ENCODE data around the gene BPIFB2.
"Not testable (repeated sequence)": the region's sequence is repeated elsewhere in the genome, so short reads cannot be mapped to it uniquely, and the experiment has no call there.

BPIFB2 gene, protein sequence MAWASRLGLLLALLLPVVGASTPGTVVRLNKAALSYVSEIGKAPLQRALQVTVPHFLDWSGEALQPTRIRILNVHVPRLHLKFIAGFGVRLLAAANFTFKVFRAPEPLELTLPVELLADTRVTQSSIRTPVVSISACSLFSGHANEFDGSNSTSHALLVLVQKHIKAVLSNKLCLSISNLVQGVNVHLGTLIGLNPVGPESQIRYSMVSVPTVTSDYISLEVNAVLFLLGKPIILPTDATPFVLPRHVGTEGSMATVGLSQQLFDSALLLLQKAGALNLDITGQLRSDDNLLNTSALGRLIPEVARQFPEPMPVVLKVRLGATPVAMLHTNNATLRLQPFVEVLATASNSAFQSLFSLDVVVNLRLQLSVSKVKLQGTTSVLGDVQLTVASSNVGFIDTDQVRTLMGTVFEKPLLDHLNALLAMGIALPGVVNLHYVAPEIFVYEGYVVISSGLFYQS

GRCh38 chr20:33007376-33008335 is at the start of gene BPIFB2:
Gene BPIFB2, plus strand, starts transcription at chr20:33007704. Its CDS starts 871 bp downstream, at chr20:33008575.
- no peak for FAIRE-seq

GRCh38 chr20:32958574-32958973 is 48.9 kb upstream of the BPIFB2 start:
- FAIRE-seq: no peak

DNA sequence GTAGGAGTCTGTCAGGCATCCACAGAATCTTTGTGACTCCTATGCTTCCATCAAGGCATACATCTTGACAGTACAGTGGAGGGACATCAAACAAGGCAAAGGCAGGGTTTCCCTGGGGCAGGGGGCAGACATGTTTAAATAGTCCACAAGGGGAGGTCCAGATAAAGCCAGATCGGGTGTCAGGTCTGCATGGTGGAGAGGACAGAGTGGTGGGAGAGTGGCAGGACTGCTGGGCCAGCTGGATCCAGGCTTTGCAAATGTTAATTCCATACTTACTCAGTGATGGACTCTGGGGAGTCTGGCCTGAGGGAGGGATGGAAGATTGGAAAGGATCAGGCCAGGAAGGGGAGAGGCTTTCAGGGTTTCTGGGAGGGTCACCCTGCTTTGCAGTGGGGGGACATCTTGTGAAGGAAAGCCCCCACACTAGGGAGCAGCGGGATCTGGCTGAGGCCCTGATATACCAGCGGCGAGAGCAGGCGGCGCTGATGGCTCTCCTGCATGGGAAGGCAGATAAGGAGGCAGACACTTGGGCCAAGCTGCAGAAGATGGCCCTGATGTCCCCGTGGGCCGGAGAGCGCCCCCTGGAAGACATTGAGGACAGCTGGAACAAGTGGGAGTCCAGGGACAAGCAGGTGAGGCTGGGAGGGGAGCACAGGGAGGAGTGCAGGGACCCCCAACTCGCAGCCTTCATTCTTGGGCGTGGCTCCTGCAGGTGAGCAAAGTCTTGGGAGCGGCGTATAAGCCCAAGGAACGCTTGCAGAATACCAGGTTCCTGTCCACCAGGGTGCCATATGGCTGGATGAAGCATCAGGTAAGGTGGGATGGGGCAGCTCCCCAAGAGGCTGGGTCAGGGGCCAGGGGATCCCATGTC is 47.9 kb upstream of the BPIFB2 start:
- FAIRE-seq: no peak

DNA sequence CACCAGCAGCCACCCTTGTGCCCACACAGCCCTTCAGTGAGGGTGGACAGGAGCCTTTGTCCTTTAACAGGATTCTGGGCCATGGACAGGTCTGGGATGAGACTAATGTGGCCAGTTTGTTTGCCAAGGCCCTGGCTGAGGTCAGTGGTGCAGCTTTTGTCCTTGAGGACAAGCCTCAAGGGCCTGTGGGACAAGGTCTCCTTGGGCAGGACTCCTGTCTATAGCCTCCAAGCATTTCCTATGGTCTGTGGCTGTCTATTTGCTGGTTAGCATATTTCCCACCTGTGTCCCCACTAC is 47.3 kb upstream of the BPIFB2 start:
- FAIRE-seq: no peak

GRCh38 chr20:32960849-32961731 is 46.4 kb upstream of the BPIFB2 start:
- no peak for FAIRE-seq

- no peak for FAIRE-seq
These were observed 45.5 kb upstream of the BPIFB2 start for GRCh38 chr20:32962053-32962452.

GRCh38 chr20:32962646-32963045 is 44.9 kb upstream of the BPIFB2 start:
- not testable (repeated sequence) for FAIRE-seq

DNA sequence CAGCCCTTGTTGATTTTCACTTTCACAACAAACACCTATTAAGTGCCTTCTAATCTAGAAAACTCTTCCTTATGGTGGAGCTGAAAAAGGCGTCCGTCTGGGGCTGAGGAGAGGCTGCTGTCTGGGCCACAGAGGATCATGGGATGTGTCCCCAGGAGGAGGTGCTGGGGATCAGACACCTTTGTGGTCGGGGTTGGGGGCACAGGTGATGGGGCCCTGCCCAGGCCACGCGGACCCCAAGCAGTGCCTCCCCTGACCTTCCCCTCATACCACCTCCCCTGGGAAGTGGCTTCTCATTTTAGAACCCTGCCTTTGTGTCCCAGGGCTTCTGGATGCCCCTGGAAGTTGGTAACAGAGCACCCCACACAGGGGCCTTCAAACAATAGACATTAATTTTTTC is 44.3 kb upstream of the BPIFB2 start:
- no peak for FAIRE-seq

DNA sequence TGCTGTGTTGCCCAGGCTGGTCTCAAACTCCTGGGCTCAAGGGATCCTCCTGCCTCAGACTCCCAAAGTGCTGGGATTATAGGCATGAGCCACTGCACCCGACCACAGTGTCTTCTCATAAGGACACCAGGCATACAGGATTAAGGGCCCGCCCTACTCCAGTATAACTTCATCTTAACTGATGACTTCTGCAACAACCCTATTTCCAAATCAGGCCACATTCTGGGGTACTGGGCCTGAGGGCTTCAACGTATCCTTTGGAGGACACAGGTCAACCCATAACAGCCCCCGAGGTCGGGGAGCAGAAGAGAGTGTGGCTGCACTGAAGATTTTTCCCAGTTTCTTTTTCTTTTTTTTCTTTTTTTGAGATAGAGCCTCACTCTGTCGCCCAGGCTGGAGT is 42.9 kb upstream of the BPIFB2 start:
- FAIRE-seq: no peak

DNA sequence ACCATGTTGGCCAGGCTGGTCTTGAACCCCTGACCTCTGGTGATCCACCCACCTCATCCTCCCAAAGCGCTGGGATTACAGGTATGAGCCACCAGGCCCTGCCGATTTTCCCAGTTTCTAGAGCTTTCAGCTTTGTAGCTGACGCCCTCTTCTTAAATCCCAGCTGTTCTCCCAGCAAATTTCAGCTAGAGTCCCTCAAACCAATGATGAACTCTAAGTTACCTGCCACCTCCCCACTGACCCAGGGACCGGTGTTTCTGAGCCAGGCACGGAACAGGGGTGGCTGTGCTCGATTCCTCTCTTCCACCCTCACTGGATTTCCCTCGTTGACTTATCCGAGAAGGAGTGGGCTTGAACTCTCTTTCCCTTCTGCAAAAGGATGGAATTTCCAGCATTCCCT is 42.4 kb upstream of the BPIFB2 start:
- no peak for FAIRE-seq

DNA sequence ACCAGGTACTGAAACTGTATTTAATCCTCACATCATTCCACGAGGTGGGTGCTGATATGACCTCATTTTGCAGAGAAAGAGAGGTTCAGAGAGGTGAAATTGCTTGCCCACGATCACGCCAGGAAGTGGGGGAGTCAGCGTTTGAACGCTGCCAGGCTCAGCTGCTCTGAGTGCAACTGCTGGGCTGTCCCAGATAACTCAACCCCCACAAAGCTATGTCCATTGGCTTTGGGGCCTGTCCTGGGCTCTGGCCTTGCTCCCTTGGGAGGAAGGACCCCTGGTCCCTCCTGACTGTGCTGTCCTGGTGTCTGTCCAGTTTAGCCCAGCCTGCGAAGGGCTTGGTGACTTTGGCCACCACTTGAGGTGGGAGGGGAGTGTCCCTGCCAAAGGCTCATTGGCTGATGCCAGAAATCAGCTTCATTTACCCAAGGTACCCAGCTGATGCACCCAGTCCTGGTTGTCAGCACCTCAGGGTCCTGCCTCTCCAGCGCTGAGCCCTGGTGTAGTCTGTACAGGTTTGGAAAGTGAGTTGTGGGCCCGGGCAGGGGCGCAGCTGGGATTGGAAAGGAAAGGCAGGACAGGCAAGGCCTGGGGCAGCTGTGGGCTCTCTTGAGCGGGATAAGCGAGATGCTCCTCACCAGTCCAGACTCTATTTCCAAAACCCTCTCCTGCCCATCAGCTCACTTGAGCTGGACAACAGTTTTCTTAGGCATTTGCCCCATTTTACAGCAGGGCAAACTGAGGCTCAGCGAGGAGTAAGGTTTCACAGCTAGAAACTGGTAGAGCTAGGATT is 41.7 kb upstream of the BPIFB2 start:
- FAIRE-seq: no peak

GRCh38 chr20:32966382-32966781 is 41.1 kb upstream of the BPIFB2 start:
- FAIRE-seq: no peak

- FAIRE-seq: no peak
These were observed 40.4 kb upstream of the BPIFB2 start for GRCh38 chr20:32966881-32967781.

- FAIRE-seq: no peak
These were observed 39.5 kb upstream of the BPIFB2 start for GRCh38 chr20:32967961-32968457.

DNA sequence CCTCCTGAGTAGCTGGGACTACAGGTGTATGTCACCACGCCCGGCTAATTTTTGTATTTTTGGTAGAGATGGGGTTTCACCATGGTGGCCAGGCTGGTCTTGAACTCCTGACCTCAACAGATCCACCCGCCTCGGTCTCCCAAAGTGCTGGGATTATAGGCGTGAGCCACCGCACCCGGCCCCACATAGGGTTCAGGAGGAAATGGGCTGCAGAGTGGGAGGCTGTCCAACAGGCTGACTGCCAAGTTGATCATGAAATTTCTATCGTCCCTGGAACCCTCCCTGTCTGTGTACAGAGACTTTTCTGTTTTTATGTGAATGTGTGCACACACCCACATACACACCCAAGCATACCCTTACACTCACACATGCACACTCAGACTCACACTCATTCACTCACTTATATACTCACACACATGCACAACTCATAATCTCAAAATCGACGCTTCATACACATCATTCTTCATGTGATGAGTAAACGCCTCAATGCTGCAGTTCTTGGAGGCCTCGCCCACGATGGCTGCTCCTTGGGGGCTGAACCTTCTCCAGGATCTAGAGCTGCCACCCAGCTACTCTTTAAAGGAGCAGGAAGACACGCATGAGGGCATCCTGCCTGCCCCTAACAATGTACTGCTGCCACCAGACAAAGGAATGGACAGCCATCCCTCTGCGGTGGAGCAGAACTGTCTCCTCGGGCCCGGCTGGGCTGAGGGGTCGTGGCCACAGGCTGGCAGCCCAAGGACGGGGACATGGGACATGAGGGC is 38.8 kb upstream of the BPIFB2 start:
- FAIRE-seq: no peak

GRCh38 chr20:32969356-32970114 is 38.0 kb upstream of the BPIFB2 start:
- FAIRE-seq: no peak

DNA sequence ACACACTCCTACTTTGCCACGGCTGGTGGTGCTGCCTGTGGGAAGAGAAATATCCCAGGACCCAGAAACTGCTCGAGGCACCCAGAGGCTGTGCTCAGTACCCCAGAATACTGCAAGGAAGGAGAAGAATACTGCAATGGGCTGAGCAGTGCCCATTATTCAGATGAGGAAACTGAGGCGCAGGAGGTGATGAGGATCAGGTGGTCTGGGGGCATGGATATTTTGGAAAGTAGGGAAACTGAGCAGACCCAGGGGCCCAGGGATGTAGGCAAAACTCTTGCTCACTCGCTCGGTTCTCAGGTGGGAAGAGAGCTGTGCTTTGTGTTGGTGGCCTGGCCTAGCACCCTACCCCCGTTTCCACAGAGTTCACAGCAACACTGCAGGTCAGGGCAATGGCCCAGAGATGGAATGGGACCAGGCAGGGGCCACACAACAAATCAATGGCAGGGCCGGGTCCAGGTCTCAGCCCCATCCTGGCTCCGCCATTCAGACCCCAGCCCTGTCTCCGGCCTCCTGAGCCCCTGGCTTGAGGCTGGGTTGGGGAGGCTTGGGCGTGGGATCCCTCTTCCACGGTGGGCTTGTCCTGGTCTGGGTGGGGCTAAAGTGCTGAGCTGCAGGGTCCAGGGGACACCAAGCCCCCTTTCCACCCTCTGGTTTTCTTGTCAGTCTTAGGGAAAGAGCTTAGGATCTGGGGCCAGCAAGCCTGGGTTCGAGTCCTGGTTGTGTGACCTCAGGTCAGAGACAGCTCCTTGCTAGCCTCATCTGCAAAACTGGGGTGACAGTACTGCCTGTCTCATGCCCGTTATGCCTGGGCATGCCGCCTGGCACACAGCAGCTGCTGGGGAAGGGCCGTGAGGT is 37.2 kb upstream of the BPIFB2 start:
- FAIRE-seq: no peak

Measured in endometrium (tissue), 2 donors.